ENCODE data around the gene ADGRL4. TPM values are rescaled to one million over a fixed set of nuclear protein-coding genes. Genes with fewer than 3 reads are reported as not detected.
"Not testable (repeated sequence)": the region's sequence is repeated elsewhere in the genome, so short reads cannot be mapped to it uniquely, and the experiment has no call there.

Gene ADGRL4
- total RNA-seq, 1 experiment from 2014 or later, result not detected

DNA sequence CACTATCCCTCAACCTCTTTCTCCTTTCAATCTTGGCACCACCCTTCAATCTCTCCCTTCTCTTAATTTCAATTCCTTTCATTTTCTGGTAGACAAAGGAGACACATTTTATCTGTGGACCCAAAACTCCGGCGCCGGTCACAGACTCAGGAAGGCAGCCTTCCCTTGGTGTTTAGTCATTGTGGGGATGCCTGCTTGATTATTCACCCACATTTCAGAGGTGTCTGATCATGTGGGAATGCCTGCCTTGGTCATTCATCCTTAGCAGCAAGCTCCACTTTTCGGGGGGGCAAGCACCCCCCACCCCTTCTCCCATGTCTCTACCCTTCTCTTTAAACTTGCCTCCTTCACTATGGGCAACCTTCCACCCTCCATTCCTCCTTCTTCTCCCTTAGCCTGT is 133.7 kb downstream of the ADGRL4 start:
- intact Hi-C loops (cut with micrococcal nuclease; ENCODE audit: unreplicated experiment); H3K4me3 ChIP-seq (ENCODE audit: low read depth in 2 of 2, low read length in 2 of 2); H3K27me3 ChIP-seq (ENCODE audit: control insufficient read depth, insufficient read depth, low read length); ATAC-seq; in situ Hi-C loops (cut with HindIII; ENCODE audit: low pct_unique_long_range_greater_than_20kb, low sequenced_read_pairs); POLR2A ChIA-PET; BruUV-seq (replicated peaks); H3K27ac ChIP-seq (ENCODE audit: low read length); DNase-seq (ENCODE audit: low read depth, low spot score); CTCF ChIA-PET; H3K36me3 ChIP-seq (ENCODE audit: control insufficient read depth, insufficient read depth, low read length); H3K4me1 ChIP-seq (ENCODE audit: control insufficient read depth, insufficient read depth, low read length); H3K9me3 ChIP-seq (ENCODE audit: control insufficient read depth, insufficient read depth, low read depth, low read length): not testable (repeated sequence)

- Histone ChIP-seq H3K36me3 (ENCODE audit: control insufficient read depth, insufficient read depth, low read length) (no peaks in the 10 kb centered on the region), H3K27ac (ENCODE audit: low read length) (no peak overlapping the region), H3K9me3 (ENCODE audit: control insufficient read depth, insufficient read depth, low read depth, low read length) (no peaks in the 10 kb centered on the region), H3K4me1 (ENCODE audit: control insufficient read depth, insufficient read depth, low read length) (no peaks in the 10 kb centered on the region), H3K27me3 (ENCODE audit: control insufficient read depth, insufficient read depth, low read length) (no peaks in the 10 kb centered on the region), H3K4me3 (ENCODE audit: low read depth in 2 of 2, low read length in 2 of 2) (no peak overlapping the region)
- TF ChIP-seq TCF7L2 (IDR thresholded peaks at IDR 0.05; ENCODE audit: low read depth, low read length) (no peak), SIN3A (IDR thresholded peaks at IDR 0.05; ENCODE audit: borderline replicate concordance, insufficient read depth, low read depth, low read length) (no peak), POLR2AphosphoS5 (IDR thresholded peaks at IDR 0.05; ENCODE audit: low read depth, low read length) (no peak), REST (IDR thresholded peaks at IDR 0.05; ENCODE audit: insufficient read depth in 1 of 2, low read depth in 2 of 2, low read length in 1 of 2) (no peak)
- TF ChIP-seq, protein P1, sequence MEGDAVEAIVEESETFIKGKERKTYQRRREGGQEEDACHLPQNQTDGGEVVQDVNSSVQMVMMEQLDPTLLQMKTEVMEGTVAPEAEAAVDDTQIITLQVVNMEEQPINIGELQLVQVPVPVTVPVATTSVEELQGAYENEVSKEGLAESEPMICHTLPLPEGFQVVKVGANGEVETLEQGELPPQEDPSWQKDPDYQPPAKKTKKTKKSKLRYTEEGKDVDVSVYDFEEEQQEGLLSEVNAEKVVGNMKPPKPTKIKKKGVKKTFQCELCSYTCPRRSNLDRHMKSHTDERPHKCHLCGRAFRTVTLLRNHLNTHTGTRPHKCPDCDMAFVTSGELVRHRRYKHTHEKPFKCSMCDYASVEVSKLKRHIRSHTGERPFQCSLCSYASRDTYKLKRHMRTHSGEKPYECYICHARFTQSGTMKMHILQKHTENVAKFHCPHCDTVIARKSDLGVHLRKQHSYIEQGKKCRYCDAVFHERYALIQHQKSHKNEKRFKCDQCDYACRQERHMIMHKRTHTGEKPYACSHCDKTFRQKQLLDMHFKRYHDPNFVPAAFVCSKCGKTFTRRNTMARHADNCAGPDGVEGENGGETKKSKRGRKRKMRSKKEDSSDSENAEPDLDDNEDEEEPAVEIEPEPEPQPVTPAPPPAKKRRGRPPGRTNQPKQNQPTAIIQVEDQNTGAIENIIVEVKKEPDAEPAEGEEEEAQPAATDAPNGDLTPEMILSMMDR (IDR thresholded peaks at IDR 0.05), result no peak
- no TSS peak for BruUV-seq (replicated peaks)
- in situ Hi-C loops (cut with HindIII; ENCODE audit: low pct_unique_long_range_greater_than_20kb, low sequenced_read_pairs), result no loop called here
- ChIA-PET POLR2A (no interaction called here), CTCF (no interaction called here)
- ATAC-seq, result no peak
- intact Hi-C loops (cut with micrococcal nuclease; ENCODE audit: unreplicated experiment), result no loop called here
- DNase-seq (ENCODE audit: low read depth, low spot score), result no peak
Measured at GRCh38 chr1:78871249-78871648, 135.3 kb downstream of the ADGRL4 start.

GRCh38 chr1:78869136-78869535 is 137.4 kb downstream of the ADGRL4 start:
- no peaks in the 10 kb centered on the region for H3K27me3 ChIP-seq (ENCODE audit: control insufficient read depth, insufficient read depth, low read length)
- TF ChIP-seq POLR2AphosphoS5 (IDR thresholded peaks at IDR 0.05; ENCODE audit: low read depth, low read length) (no peak), REST (IDR thresholded peaks at IDR 0.05; ENCODE audit: insufficient read depth in 1 of 2, low read depth in 2 of 2, low read length in 1 of 2) (no peak)
- TF ChIP-seq, protein P1 (IDR thresholded peaks at IDR 0.05), result no peak
- ChIA-PET CTCF (no interaction called here), POLR2A (no interaction called here)
- no peak for DNase-seq (ENCODE audit: low read depth, low spot score)
- ATAC-seq, result no peak
- H3K36me3 ChIP-seq (ENCODE audit: control insufficient read depth, insufficient read depth, low read length), result no peaks in the 10 kb centered on the region
- intact Hi-C loops (cut with micrococcal nuclease; ENCODE audit: unreplicated experiment) (no loop called here), in situ Hi-C loops (cut with HindIII; ENCODE audit: low pct_unique_long_range_greater_than_20kb, low sequenced_read_pairs) (no loop called here)
- no peaks in the 10 kb centered on the region for H3K9me3 ChIP-seq (ENCODE audit: control insufficient read depth, insufficient read depth, low read depth, low read length)
- no peak overlapping the region for H3K4me3 ChIP-seq (ENCODE audit: low read depth in 2 of 2, low read length in 2 of 2)
- H3K4me1 ChIP-seq (ENCODE audit: control insufficient read depth, insufficient read depth, low read length), result no peaks in the 10 kb centered on the region
- no TSS peak for BruUV-seq (replicated peaks)
- no peak overlapping the region for H3K27ac ChIP-seq (ENCODE audit: low read length)
